Measurements from ENCODE around the gene ZSWIM3. TPM values are rescaled to one million over a fixed set of nuclear protein-coding genes. Genes with fewer than 3 reads are reported as not detected.
A peak's percentile ranks its signal among the peaks of the same experiment; 100 is the strongest.
"Not testable (repeated sequence)": the region's sequence is repeated elsewhere in the genome, so short reads cannot be mapped to it uniquely, and the experiment has no call there.

The ZSWIM3 gene
- total and polyA plus RNA-seq, 8 donors = 3.5 to 6.7 (median 5.7) TPM

DNA sequence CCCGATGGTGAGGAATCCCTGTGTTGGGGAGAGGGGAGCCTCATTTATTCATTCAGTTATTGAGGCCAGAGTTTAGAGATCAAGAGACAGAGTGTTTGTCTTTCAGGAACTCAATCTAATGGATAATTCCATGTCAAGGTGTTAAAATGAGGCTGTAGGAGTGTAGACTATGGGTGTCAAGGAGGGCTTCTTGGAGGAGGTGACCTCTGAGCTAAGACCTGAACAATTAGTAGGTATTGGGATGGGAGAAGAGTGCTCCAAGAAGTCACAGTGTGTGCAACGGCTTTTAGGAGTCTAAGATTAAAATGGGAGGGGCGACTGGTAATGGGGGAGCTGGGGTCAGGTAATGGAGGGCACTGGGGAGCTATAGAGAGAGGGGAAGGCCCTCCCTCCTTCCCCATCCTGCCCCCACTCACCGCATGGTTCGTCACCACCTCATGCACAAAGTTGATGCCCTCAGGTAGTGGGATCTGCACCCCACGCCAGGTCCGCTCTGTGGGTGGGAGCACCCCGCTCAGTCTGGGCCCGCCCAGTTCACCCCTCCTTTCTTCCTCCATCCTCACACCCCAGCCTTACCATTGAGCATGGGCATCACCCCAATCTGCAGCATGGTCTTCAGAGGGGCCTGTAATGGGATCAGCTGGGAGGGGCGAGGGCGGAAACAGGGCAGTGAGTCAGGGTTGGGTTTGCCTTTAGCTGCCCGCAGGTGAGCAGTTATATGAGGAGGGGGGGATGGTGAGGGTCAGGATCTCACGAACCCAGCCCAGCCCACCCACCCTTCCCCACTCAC is 41.8 kb downstream of the ZSWIM3 start:
- no peaks in the 10 kb centered on the region for H3K4me1 ChIP-seq
- no peak overlapping the region for H3K4me3 ChIP-seq
- H3K27me3 ChIP-seq = no peaks in the 10 kb centered on the region
- H3K36me3 ChIP-seq = peaks cover 0 to 83% of the 10 kb centered on the region in 2 donors
- no peak overlapping the region for H3K27ac ChIP-seq
- no peak for TF ChIP-seq CTCF (IDR thresholded peaks at IDR 0.05)
- intact Hi-C loops (cut with DNase I) = no loop called here
- ATAC-seq = no peak
- peak in 1 of 4 donors; percentile 49 for DNase-seq
- H3K9me3 ChIP-seq = no peaks in the 10 kb centered on the region

- H3K27me3 ChIP-seq; DNase-seq; H3K4me1 ChIP-seq; H3K9me3 ChIP-seq; intact Hi-C loops (cut with DNase I); ATAC-seq; H3K27ac ChIP-seq; H3K4me3 ChIP-seq: not testable (repeated sequence)
- H3K36me3 ChIP-seq = peaks cover 0 to 70% of the 10 kb centered on the region in 2 donors
Measured at GRCh38 chr20:45901332-45901731, 43.9 kb downstream of the ZSWIM3 start.

- H3K4me3 ChIP-seq = no peak overlapping the region
- DNase-seq (peak in 1 of 4 donors; percentile 53), ATAC-seq (no peak)
- H3K36me3 ChIP-seq = peaks cover 0 to 61% of the 10 kb centered on the region in 2 donors
- no peaks in the 10 kb centered on the region for H3K27me3 ChIP-seq
- no peak overlapping the region for H3K27ac ChIP-seq
- intact Hi-C loops (cut with DNase I) = no loop called here
- H3K9me3 ChIP-seq = no peaks in the 10 kb centered on the region
- TF ChIP-seq CTCF (IDR thresholded peaks at IDR 0.05) = no peak
- no peaks in the 10 kb centered on the region for H3K4me1 ChIP-seq
Measured at GRCh38 chr20:45902199-45902701, 44.8 kb downstream of the ZSWIM3 start.

DNA sequence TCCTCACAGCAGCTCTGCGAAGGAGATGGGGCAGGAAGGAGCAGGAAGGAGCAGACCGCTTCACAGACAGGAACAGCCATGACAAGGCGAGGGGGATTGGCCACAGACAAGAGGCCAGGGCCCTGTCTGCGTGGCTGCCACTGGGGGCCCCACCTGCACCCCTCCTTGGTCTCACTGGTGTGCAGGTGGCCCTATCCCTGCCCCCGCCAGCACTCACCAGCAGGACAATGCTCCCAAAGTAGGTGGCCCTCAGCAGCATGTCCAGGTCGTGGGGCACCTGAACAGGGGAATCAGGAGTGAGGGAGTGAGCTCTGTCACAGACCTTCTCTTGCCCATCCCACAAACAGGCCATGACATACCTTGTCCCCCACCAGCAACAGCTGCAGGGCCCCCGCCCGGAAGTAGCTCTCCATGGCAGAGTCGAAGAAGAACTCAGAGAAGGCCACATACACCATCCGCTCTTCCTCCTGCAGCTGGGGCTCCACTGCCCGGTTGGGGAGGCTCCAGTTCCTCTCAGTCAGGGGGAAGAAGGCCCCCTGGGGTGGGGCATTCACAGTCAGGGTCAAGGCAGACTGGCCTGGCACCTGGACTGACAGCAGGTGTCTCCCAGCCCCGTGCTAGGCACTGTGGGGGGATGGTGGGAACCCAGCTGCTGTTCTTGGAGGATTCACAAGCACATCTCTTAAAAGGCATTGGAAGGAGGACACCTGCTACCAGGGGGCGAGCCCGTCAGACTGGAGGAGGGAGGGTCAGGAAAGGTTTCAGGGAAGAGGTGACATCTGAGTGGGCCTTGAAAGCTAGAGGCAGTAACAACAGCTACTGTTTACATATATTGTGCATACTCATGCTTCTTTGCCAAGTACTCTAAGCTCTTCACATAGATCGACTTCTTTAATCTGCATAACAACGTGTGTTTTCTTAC is 47.4 kb downstream of the ZSWIM3 start:
- H3K27me3 ChIP-seq = no peaks in the 10 kb centered on the region
- no peak overlapping the region for H3K27ac ChIP-seq
- no peak for TF ChIP-seq CTCF (IDR thresholded peaks at IDR 0.05)
- DNase-seq (peak in 1 of 4 donors; percentile 40), ATAC-seq (no peak)
- no peaks in the 10 kb centered on the region for H3K9me3 ChIP-seq
- intact Hi-C loops (cut with DNase I) = no loop called here
- H3K4me3 ChIP-seq = no peak overlapping the region
- peaks cover 0 to 5% of the 10 kb centered on the region in 2 donors for H3K4me1 ChIP-seq
- peaks cover 0 to 35% of the 10 kb centered on the region in 2 donors for H3K36me3 ChIP-seq

- Histone ChIP-seq H3K4me3 (no peak overlapping the region), H3K27ac (no peak overlapping the region), H3K9me3 (no peaks in the 10 kb centered on the region), H3K4me1 (peaks cover 0 to 12% of the 10 kb centered on the region in 2 donors), H3K36me3 (peaks cover 0 to 27% of the 10 kb centered on the region in 2 donors), H3K27me3 (no peaks in the 10 kb centered on the region)
- DNase-seq (peak in 1 of 4 donors; percentile 11), ATAC-seq (no peak)
- no peak for TF ChIP-seq CTCF (IDR thresholded peaks at IDR 0.05)
- intact Hi-C loops (cut with DNase I) = no loop called here
Measured at GRCh38 chr20:45905505-45906079, 48.2 kb downstream of the ZSWIM3 start.

Measured in left lung (tissue), 10 donors.